Vagina (tissue), 1 donor: ENCODE data around the gene DAG1. TPM values are rescaled to one million over a fixed set of nuclear protein-coding genes. Genes with fewer than 3 reads are reported as not detected.

ENCODE experiments used
- small RNA-seq: library from RNA; depleted of rRNA; stranded (forward); fragments of <200 nt; gene quantifications from one replicate; pipeline ENCODE3, GENCODE V24; 2016
- total RNA-seq: library from RNA; depleted of rRNA; stranded (reverse); fragments of >200 nt; gene quantifications from one replicate; pipeline ENCODE4 v1.2.3, GENCODE V29; 2016

Gene DAG1
- total RNA-seq, 1 donor from 2014 or later, result 46.7 TPM

Small RNAs within 50 kb of the gene (small RNA-seq; reads per million reads assigned to genes)
- not detected for gene RNA5SP130

Other genes with a start within 250 kb of the DAG1 start
- gene C3orf62, start 193.0 kb upstream of the DAG1 start, total RNA-seq, result 17.9 TPM
- gene USP4, start 130.2 kb upstream of the DAG1 start, total RNA-seq, result 45.2 TPM
- gene GPX1, start 111.9 kb upstream of the DAG1 start, total RNA-seq, result 326 TPM
- gene RHOA, start 58.3 kb upstream of the DAG1 start, total RNA-seq, result 377 TPM
- gene TCTA, start 57.8 kb upstream of the DAG1 start, total RNA-seq, result 16.7 TPM
- gene AMT, start 47.8 kb upstream of the DAG1 start, total RNA-seq, result 6.1 TPM
- 5.9 TPM for gene NICN1, start 40.9 kb upstream of the DAG1 start, total RNA-seq
- 0.74 TPM for gene BSN, start 84.2 kb downstream of the DAG1 start, total RNA-seq
- gene APEH, start 204.1 kb downstream of the DAG1 start, total RNA-seq, result 53.3 TPM
- 10.8 TPM for gene MST1, start 219.2 kb downstream of the DAG1 start, total RNA-seq
- gene RNF123, start 219.3 kb downstream of the DAG1 start, total RNA-seq, result 25.8 TPM
- not detected for gene AMIGO3, start 249.4 kb downstream of the DAG1 start, total RNA-seq